WERI-Rb-1 (cell line): ENCODE data around the gene SLC13A1.

Source experiments
- DNase-seq: peaks from one replicate; pipeline ENCODE4 v3.0.0-alpha.2; 2020
- H3K27ac ChIP-seq: fragments of 250-450 bp; sonication (Bioruptor Pico); 2 replicates; pipeline ENCODE4 v1.5.1; 2020; ENCODE audit warnings: mild to moderate bottlenecking, moderate library complexity
- H3K27me3 ChIP-seq: fragments of 250-450 bp; sonication (Bioruptor Pico); 2 replicates; pipeline ENCODE4 v1.5.1; 2021; ENCODE audit warnings: mild to moderate bottlenecking, low read depth, moderate library complexity; ENCODE audit not compliant: insufficient read depth, severe bottlenecking
- H3K36me3 ChIP-seq: fragments of 250-450 bp; sonication (Bioruptor Pico); 2 replicates; pipeline ENCODE4 v1.5.1; 2020; ENCODE audit warnings: mild to moderate bottlenecking, moderate library complexity
- H3K4me3 ChIP-seq: 2 replicates; pipeline ENCODE4 v1.5.1; 2011; ENCODE audit warnings: low read depth, mild to moderate bottlenecking, control low read depth, low read length
- H3K9me3 ChIP-seq: fragments of 250-450 bp; sonication (Bioruptor Pico); 2 replicates; pipeline ENCODE4 v1.5.1; 2021; ENCODE audit warnings: mild to moderate bottlenecking, moderate library complexity; ENCODE audit not compliant: severe bottlenecking
- TF ChIP-seq, protein P1 (sequence below): IDR thresholded peaks from 2 replicates; pipeline ENCODE4 v1.5.1; 2011; ENCODE audit warnings: low read depth, mild to moderate bottlenecking, control low read depth, inconsistent platforms, low read length

The SLC13A1 gene

DNA sequence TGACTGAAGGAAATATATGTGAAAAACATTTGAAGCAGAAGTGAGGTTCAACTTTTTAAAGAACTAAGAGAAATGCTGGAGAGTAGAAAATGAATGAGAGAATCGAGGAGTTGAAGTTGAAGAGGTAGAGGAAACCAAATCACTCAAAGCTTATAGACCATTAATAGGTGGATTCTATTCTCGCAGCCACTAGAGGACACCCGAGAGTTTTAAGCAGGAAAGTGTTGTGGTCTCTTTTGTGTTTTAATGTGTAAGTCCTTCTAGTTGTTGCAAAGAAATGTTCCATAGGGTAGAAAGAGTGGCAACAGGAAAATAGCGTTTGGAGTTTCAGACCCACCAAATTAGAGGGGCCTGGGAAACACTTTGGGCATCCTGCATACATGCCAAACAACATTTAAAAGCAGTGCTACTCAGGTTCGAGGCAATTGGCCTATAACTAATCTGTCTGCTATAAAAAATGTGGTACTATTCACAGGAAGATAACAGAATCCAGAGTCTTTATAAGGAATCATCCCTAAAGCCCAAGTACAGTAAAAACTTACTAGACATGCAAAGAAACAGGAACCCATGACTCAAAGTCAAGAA is 129.0 kb downstream of the SLC13A1 start:
- no peak overlapping the region for H3K4me3 ChIP-seq
- H3K9me3 ChIP-seq = no peaks in the 10 kb centered on the region
- H3K27me3 ChIP-seq = no peaks in the 10 kb centered on the region
- H3K36me3 ChIP-seq = no peaks in the 10 kb centered on the region
- no peak for DNase-seq
- H3K27ac ChIP-seq = no peak overlapping the region
- TF ChIP-seq, protein P1, sequence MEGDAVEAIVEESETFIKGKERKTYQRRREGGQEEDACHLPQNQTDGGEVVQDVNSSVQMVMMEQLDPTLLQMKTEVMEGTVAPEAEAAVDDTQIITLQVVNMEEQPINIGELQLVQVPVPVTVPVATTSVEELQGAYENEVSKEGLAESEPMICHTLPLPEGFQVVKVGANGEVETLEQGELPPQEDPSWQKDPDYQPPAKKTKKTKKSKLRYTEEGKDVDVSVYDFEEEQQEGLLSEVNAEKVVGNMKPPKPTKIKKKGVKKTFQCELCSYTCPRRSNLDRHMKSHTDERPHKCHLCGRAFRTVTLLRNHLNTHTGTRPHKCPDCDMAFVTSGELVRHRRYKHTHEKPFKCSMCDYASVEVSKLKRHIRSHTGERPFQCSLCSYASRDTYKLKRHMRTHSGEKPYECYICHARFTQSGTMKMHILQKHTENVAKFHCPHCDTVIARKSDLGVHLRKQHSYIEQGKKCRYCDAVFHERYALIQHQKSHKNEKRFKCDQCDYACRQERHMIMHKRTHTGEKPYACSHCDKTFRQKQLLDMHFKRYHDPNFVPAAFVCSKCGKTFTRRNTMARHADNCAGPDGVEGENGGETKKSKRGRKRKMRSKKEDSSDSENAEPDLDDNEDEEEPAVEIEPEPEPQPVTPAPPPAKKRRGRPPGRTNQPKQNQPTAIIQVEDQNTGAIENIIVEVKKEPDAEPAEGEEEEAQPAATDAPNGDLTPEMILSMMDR = peak; percentile 41; the same call in 1 of the 2 replicates

DNA sequence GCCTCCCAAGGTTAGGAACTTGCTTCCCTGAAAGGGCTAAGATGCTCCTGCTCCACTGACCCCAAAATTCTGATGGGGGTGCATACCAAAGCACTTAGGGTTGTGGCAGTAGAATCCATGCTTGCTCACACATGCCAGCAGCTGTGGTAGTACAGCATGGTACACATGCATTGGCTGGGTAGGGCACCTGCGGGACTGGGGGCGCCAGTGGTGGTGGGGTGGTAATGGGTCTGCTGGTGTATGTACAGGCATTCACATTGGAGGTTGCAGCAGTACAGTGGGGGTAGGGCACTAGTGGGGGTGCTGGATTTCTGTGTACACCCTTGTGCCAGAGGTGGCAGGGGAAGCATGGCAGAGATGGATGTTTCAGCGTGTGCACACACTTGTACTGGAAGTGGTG is 132.0 kb downstream of the SLC13A1 start:
- Histone ChIP-seq H3K27me3 (no peaks in the 10 kb centered on the region), H3K36me3 (no peaks in the 10 kb centered on the region), H3K9me3 (no peaks in the 10 kb centered on the region), H3K4me3 (no peak overlapping the region), H3K27ac (no peak overlapping the region)
- no peak for DNase-seq
- TF ChIP-seq, protein P1 = no peak
